Heart right ventricle (tissue), 16 donors: ENCODE results near the gene MDFIC2. TPM values are rescaled to one million over a fixed set of nuclear protein-coding genes. Genes with fewer than 3 reads are reported as not detected.

Experiments
- ATAC-seq, 8 donors: fragments of 200-7000 bp; cut with Tn5 transposase; one replicate each; pipeline ENCODE4 v1.9.1; 2020; ENCODE audit warnings: mild to moderate bottlenecking in 8 of 8, moderate library complexity in 8 of 8, moderate number of reproducible peaks in 1 of 8
- DNase-seq, 2 donors: peaks; one replicate each; pipeline ENCODE4 v3.0.0-alpha.2; 2020
- H3K27ac ChIP-seq, 10 donors: fragments of 200-600 bp; sonication (generic) in 2 of 10; one replicate each; pipeline versions ENCODE4 v1.5.0 to v1.8.0; 2020 to 2022; ENCODE audit warnings: mild to moderate bottlenecking in 3 of 10
- H3K27me3 ChIP-seq, 7 donors: fragments of 200-600 bp; one replicate each; pipeline ENCODE4 v1.8.0; 2021 to 2022; ENCODE audit warnings: mild to moderate bottlenecking in 2 of 7
- H3K36me3 ChIP-seq, 9 donors: fragments of 200-600 bp; sonication (generic) in 1 of 9; one replicate each; pipeline versions ENCODE4 v1.5.0 to v1.8.0; 2020 to 2022; ENCODE audit warnings: mild to moderate bottlenecking in 2 of 9
- H3K4me1 ChIP-seq, 9 donors: fragments of 200-600 bp; sonication (generic) in 1 of 9; one replicate each; pipeline versions ENCODE4 v1.5.0 to v1.8.0; 2020 to 2022; ENCODE audit warnings: mild to moderate bottlenecking in 4 of 9
- H3K4me3 ChIP-seq, 10 donors: fragments of 200-600 bp; sonication (generic) in 2 of 10; one replicate each; pipeline versions ENCODE4 v1.5.0 to v1.8.0; 2020 to 2022; ENCODE audit warnings: mild to moderate bottlenecking in 7 of 10, moderate library complexity in 2 of 10
- H3K9me3 ChIP-seq, 11 donors: fragments of 200-600 bp in 10 of 11; sonication (generic) in 2 of 11; one replicate each; pipeline versions ENCODE4 v1.5.0 to v1.8.0; 2013 to 2022; ENCODE audit warnings: mild to moderate bottlenecking in 2 of 11, control low read depth in 1 of 11, moderate library complexity in 1 of 11
- CTCF ChIP-seq, 9 donors: fragments of 200-600 bp; sonication (generic) in 2 of 9; IDR thresholded peaks; one replicate each; pipeline versions ENCODE4 v1.5.0 to v1.8.0; 2021 to 2022; ENCODE audit warnings: antibody characterized with exemption in 9 of 9, mild to moderate bottlenecking in 5 of 9, moderate library complexity in 1 of 9
- WGBS, 2 donors: extraction: QIAGEN DNeasy Blood & Tissue Kit; methylation state at CpG; one replicate each; pipeline ENCODE4 v1.1.7; 2013; ENCODE audit warnings: inconsistent platforms in 1 of 2; 5-methylcytosine and 5-hydroxymethylcytosine counted together
- intact Hi-C, 10 donors: fragments of 100-400 bp; cut with DNase I; formaldehyde crosslinking; loops; one replicate each; pipeline versions ENCODE4 v1.11.1 to v1.14.2; 2022
- polyA plus RNA-seq, 2 donors: library from polyadenylated mRNA; stranded (reverse); fragments of 200-250 nt; gene quantifications; one replicate each; pipeline ENCODE4 v1.2.3, GENCODE V29; 2013
- total RNA-seq, 10 donors: library from RNA; stranded (reverse); fragmentation: NEBNext Ultra II Directional in 3 of 10; extraction: Animal tissue kit (Norgen Biotek cat#: 25700) in 3 of 10; gene quantifications; one replicate each; pipeline versions ENCODE4 v1.2.1 to v1.2.4, GENCODE V29; 2021 to 2023
- donor health status: Arrhythmogenic right ventricular cardiomyopathy.
- donor health status: ischemic (EF 13 %, LVEDD 7.1; RV severe dilation, severe dysfunction).
- donor health status: healthy with polysubstance abuse.
- donor health status: DM: no; HTN: yes; CAD: no.
- donor health status: DM: no; HTN: no; CAD: no.
- donor health status: ischemic (EF 25% LVEDD 6.9; RV normal size, moderate dysfunction).
- donor health status: ischemic (EF 25% LVEDD 5.7; RV mildly dilated, moderate dysfunction).
- donor health status: healthy.
- donor health status: DM: yes; HTN: yes; CAD: no.
- donor health status: Ischemic cardiomyopathy.
- donor health status: ischemic (EF 35%, LVEDD 5.7; RV mildly dilated, moderate dysfunction).
- donor health status: nonischemic (EF 11% LVEDD 7.7; RV severe dilation, severe dysfunction).
- donor health status: DM: yes; HTN: yes; CAD: no.
- donor health status: PGD.
- donor health status: ischemic (EF 29% LVEDD 5.4; RV normal size, mild dysfunction).
- donor health status: nonischemic (EF 23%, LVEDD 6.1; RV moderate dilation, normal function).

Gene MDFIC2
- total and polyA plus RNA-seq, 12 donors = 0.06 TPM; not detected in 11

- WGBS, 2 donors = 80 to 93% methylated on average over 4 of the region's 4 CpGs
- no peaks in the 10 kb centered on the region for H3K4me1 ChIP-seq
- H3K27me3 ChIP-seq = no peaks in the 10 kb centered on the region
- peaks cover 0 to 4% (median 0%) of the 10 kb centered on the region in 11 donors for H3K9me3 ChIP-seq
- H3K4me3 ChIP-seq = no peak overlapping the region
- no peak for TF ChIP-seq CTCF (IDR thresholded peaks at IDR 0.05)
- no peak overlapping the region for H3K27ac ChIP-seq
- DNase-seq (no peak), ATAC-seq (no peak)
- no peaks in the 10 kb centered on the region for H3K36me3 ChIP-seq
- intact Hi-C loops = no loop called here
These were observed 63.6 kb downstream of the MDFIC2 start for GRCh38 chr3:70248856-70249255.

- no peak overlapping the region for H3K27ac ChIP-seq
- TF ChIP-seq CTCF (IDR thresholded peaks at IDR 0.05) = no peak
- H3K4me1 ChIP-seq = peaks cover 0 to under 1% (median 0%) of the 10 kb centered on the region in 9 donors
- H3K27me3 ChIP-seq = no peaks in the 10 kb centered on the region
- no peak overlapping the region for H3K4me3 ChIP-seq
- 76 to 83% methylated on average over 2 of the region's 2 CpGs for WGBS, 2 donors
- intact Hi-C loops = no loop called here
- DNase-seq = no peak
- no peak for ATAC-seq
- H3K9me3 ChIP-seq = peaks cover 0 to 4% (median 0%) of the 10 kb centered on the region in 11 donors
- no peaks in the 10 kb centered on the region for H3K36me3 ChIP-seq
These were observed 64.5 kb downstream of the MDFIC2 start for GRCh38 chr3:70247955-70248354.

- no peak for ATAC-seq
- Histone ChIP-seq H3K4me1 (peaks cover 0 to 6% (median 0%) of the 10 kb centered on the region in 9 donors), H3K4me3 (no peak overlapping the region), H3K9me3 (peaks cover 0 to 4% (median 0%) of the 10 kb centered on the region in 11 donors), H3K27ac (no peak overlapping the region), H3K36me3 (no peaks in the 10 kb centered on the region), H3K27me3 (no peaks in the 10 kb centered on the region)
- no peak for DNase-seq
- TF ChIP-seq CTCF (IDR thresholded peaks at IDR 0.05) = no peak
- intact Hi-C loops = no loop called here
- 76% methylated on average over 4 of the region's 4 CpGs for WGBS, 2 donors
These were observed 66.5 kb downstream of the MDFIC2 start for GRCh38 chr3:70245746-70246525.

GRCh38 chr3:70244422-70244821, 68.0 kb downstream of the MDFIC2 start:
- no peak overlapping the region for H3K4me3 ChIP-seq
- peaks cover 0 to 4% (median 0%) of the 10 kb centered on the region in 11 donors for H3K9me3 ChIP-seq
- no peaks in the 10 kb centered on the region for H3K36me3 ChIP-seq
- WGBS, 2 donors = 84 to 92% methylated on average over 2 of the region's 2 CpGs
- no peak overlapping the region for H3K27ac ChIP-seq
- no peaks in the 10 kb centered on the region for H3K27me3 ChIP-seq
- DNase-seq (no peak), ATAC-seq (no peak)
- intact Hi-C loops = no loop called here
- no peak for TF ChIP-seq CTCF (IDR thresholded peaks at IDR 0.05)
- H3K4me1 ChIP-seq = peaks cover 0 to 6% (median 0%) of the 10 kb centered on the region in 9 donors
